ENCODE data around the gene DAD1. TPM values are rescaled to one million over a fixed set of nuclear protein-coding genes. Genes with fewer than 3 reads are reported as not detected.

DAD1 gene
- total RNA-seq, 2 donors from 2014 or later, result 91.3 to 104 TPM

GRCh38 chr14:22517117-22517720, 71.8 kb downstream of the DAD1 start:
- Histone ChIP-seq H3K27ac (no peak overlapping the region), H3K36me3 (replicated peaks in 1 of 2; ENCODE audit: insufficient read depth in 1 of 2, low read depth in 2 of 2) (no peaks in the 10 kb centered on the region), H3K4me1 (peaks cover 15% of the 10 kb centered on the region), H3K4me3 (no peak overlapping the region), H3K27me3 (no peaks in the 10 kb centered on the region), H3K9me3 (no peaks in the 10 kb centered on the region)
- ATAC-seq (no peak), DNase-seq (no peak)
- WGBS, 2 donors, result 72 to 77% methylated on average over 7 of the region's 7 CpGs
- TF ChIP-seq CTCF (IDR thresholded peaks at IDR 0.05), result no peak
- no peak for TF ChIP-seq POLR2A (IDR thresholded peaks at IDR 0.05)
- intact Hi-C loops (cut with DNase I), result no loop called here

- no peaks in the 10 kb centered on the region for H3K9me3 ChIP-seq
- no peak for ATAC-seq
- WGBS, 2 donors, result 65 to 83% methylated on average over 2 of the region's 2 CpGs
- intact Hi-C loops (cut with DNase I), result no loop called here
- DNase-seq, result no peak
- TF ChIP-seq CTCF (IDR thresholded peaks at IDR 0.05), result no peak
- TF ChIP-seq POLR2A (IDR thresholded peaks at IDR 0.05), result no peak
- H3K36me3 ChIP-seq (replicated peaks in 1 of 2; ENCODE audit: insufficient read depth in 1 of 2, low read depth in 2 of 2), result no peaks in the 10 kb centered on the region
- H3K27me3 ChIP-seq, result no peaks in the 10 kb centered on the region
- no peak overlapping the region for H3K4me3 ChIP-seq
- H3K27ac ChIP-seq, result no peak overlapping the region
- peaks cover 10% of the 10 kb centered on the region for H3K4me1 ChIP-seq
Observed at GRCh38 chr14:22515929-22516328, 73.1 kb downstream of the DAD1 start.

Small RNA genes within 50 kb of the gene (small RNA-seq; reads per million reads assigned to genes)
- gene TRAJ1 (not detected), gene TRAJ10 (not detected), gene TRAJ11 (not detected), gene TRAJ12 (not detected), gene TRAJ13 (not detected), gene TRAJ14 (not detected), gene TRAJ16 (not detected), gene TRAJ17 (not detected), gene TRAJ18 (not detected), gene TRAJ19 (not detected), gene TRAJ2 (not detected), gene TRAJ20 (not detected), gene TRAJ21 (not detected), gene TRAJ22 (not detected), gene TRAJ23 (not detected), gene TRAJ24 (not detected), gene TRAJ25 (not detected), gene TRAJ26 (not detected), gene TRAJ27 (not detected), gene TRAJ28 (not detected), gene TRAJ3 (not detected), gene TRAJ4 (not detected), gene TRAJ5 (not detected), gene TRAJ6 (not detected), gene TRAJ7 (not detected), gene TRAJ8 (not detected), gene TRAJ9 (not detected)

Other genes starting within 250 kb of the DAD1 start
- gene ABHD4, start 9.1 kb upstream of the DAD1 start, total RNA-seq, result 10 to 100 TPM; 11.9 to 28.3 TPM
- gene OR6J1, start 55.1 kb upstream of the DAD1 start, total RNA-seq, result not detected
- gene OXA1L, start 177.5 kb upstream of the DAD1 start, total RNA-seq, result 10 to 100 TPM; 73.2 to 83.5 TPM
- gene SLC7A7, start 226.2 kb upstream of the DAD1 start, total RNA-seq, result 10 to 100 TPM in 1 of 2 donors, 1 to 10 TPM in 1; 6.9 to 16.6 TPM
- gene MRPL52, start 240.7 kb upstream of the DAD1 start, total RNA-seq, result 10 to 100 TPM; 29.3 to 45.1 TPM
- gene MMP14, start 247.4 kb upstream of the DAD1 start, total RNA-seq, result 10 to 100 TPM; 55.3 to 65.3 TPM